ENCODE results near the gene ZSCAN5B.

ZSCAN5B gene

GRCh38 chr19:56142087-56142787, 55.3 kb downstream of the ZSCAN5B start:
- no peak for DNase-seq

GRCh38 chr19:56141417-56141993, 56.1 kb downstream of the ZSCAN5B start:
- DNase-seq: no peak

GRCh38 chr19:56140583-56141416, 56.8 kb downstream of the ZSCAN5B start, which contains the start of gene ZNF444:
Gene ZNF444, plus strand, starts transcription at chr19:56141287. Its CDS starts 5,625 bp downstream, at chr19:56146912.
- peak; percentile 98 for DNase-seq

- no peak for DNase-seq
Observed at GRCh38 chr19:56139847-56140582, 57.6 kb downstream of the ZSCAN5B start.

Data from NCI-H1417 treated with DMSO at 0.1 percent for 48 hours (cell line).